Peyer's patch (tissue), 4 donors: Measurements from ENCODE around the gene MS4A6A.

Experiments
- CTCF ChIP-seq, 6 experiments: fragments of 450-650 bp in 4 of 6; fragments of 200-600 bp in 2 of 6; sonication (generic) in 1 of 6; IDR thresholded peaks; one replicate each; pipeline ENCODE4 v1.5.1; 2017 to 2019; ENCODE audit warnings: antibody characterized with exemption in 6 of 6, mild to moderate bottlenecking in 3 of 6, moderate library complexity in 1 of 6
- POLR2A ChIP-seq, 2 donors: fragments of 450-650 bp; IDR thresholded peaks; one replicate each; pipeline ENCODE4 v1.5.1; 2017; ENCODE audit warnings: antibody characterized with exemption in 2 of 2, mild to moderate bottlenecking in 2 of 2, moderate library complexity in 2 of 2

GRCh38 chr11:60195923-60196368 is 13.1 kb upstream of the MS4A6A start:
- TF ChIP-seq CTCF (IDR thresholded peaks at IDR 0.05): no peak
- no peak for TF ChIP-seq POLR2A (IDR thresholded peaks at IDR 0.05)
